K562 (cell line): Measurements from ENCODE around the gene MRPL9.

Experiments used
- CTCF ChIP-seq, 3 experiments: IDR thresholded peaks in 2 of 3; conservative IDR thresholded peaks in 1 of 3; 2 replicates each; pipeline ENCODE4 v1.5.1; 2011 to 2012; ENCODE audit warnings: low read length in 3 of 3, mild to moderate bottlenecking in 3 of 3, control low read depth in 2 of 3, improper control_type of control experiment in 1 of 3, inconsistent platforms in 1 of 3, low read depth in 1 of 3, mixed read lengths in 1 of 3, moderate library complexity in 1 of 3; ENCODE audit not compliant: insufficient read depth in 2 of 3
- ETS2 ChIP-seq: IDR thresholded peaks from 2 replicates; pipeline ENCODE4 v1.6.1; 2016; ENCODE audit warnings: borderline replicate concordance, missing genetic modification characterization, mild to moderate bottlenecking, moderate library complexity, missing compliant biosample characterization; ENCODE audit not compliant: poor library complexity, severe bottlenecking
- IRF2 ChIP-seq: sonication (generic); formaldehyde crosslinking; IDR thresholded peaks from 2 replicates; pipeline ENCODE4 v1.8.1; 2022; ENCODE audit warnings: mild to moderate bottlenecking, missing genetic modification reagents
- PHF21A ChIP-seq: fragments of 450-650 bp; IDR thresholded peaks from 2 replicates; pipeline ENCODE4 v1.6.1; 2017; ENCODE audit warnings: low read depth, borderline replicate concordance
- SMARCA5 ChIP-seq: fragments of 450-650 bp; IDR thresholded peaks from 2 replicates; pipeline ENCODE4 v1.6.1; 2016
- TCF7L2 ChIP-seq: fragments of 150-350 bp; IDR thresholded peaks from 2 replicates; pipeline ENCODE4 v1.6.1; 2016; ENCODE audit warnings: low read depth, mild to moderate bottlenecking, low read length, moderate library complexity

- TF ChIP-seq PHF21A (no peak), SMARCA5 (no peak), ETS2 (tag) (no peak), IRF2 (CRISPR knock-in tag) (no peak), TCF7L2 (no peak), CTCF (IDR thresholded peaks at IDR 0.05 in 2 of 3, conservative IDR thresholded peaks at IDR 0.05 in 1 of 3; ENCODE audit: insufficient read depth in 2 of 3, low read depth in 1 of 3, low read length in 3 of 3) (no peak)
Observed at GRCh38 chr1:151799179-151800022, 36.1 kb upstream of the MRPL9 start.
